HepG2 (cell line): ENCODE data around the gene ZNF440. TPM values are rescaled to one million over a fixed set of nuclear protein-coding genes. Genes with fewer than 3 reads are reported as not detected.

Source experiments
- ATF7-NPFF ChIP-seq: sonication (generic); formaldehyde crosslinking; IDR thresholded peaks from 2 replicates; pipeline ENCODE4 v1.8.1; 2023; ENCODE audit warnings: mild to moderate bottlenecking, low read depth, missing genetic modification reagents, moderate library complexity
- DBP ChIP-seq: sonication (generic); formaldehyde crosslinking; IDR thresholded peaks from 2 replicates; pipeline ENCODE4 v1.4.0; 2020; ENCODE audit warnings: missing genetic modification reagents; ENCODE audit errors: not compliant biosample characterization
- GABPB1 ChIP-seq: IDR thresholded peaks from 2 replicates; pipeline ENCODE4 v1.6.1; 2016; ENCODE audit warnings: mild to moderate bottlenecking, missing genetic modification reagents, moderate library complexity, missing compliant biosample characterization
- KAT7 ChIP-seq: IDR thresholded peaks from 2 replicates; pipeline ENCODE4 v1.6.1; 2018; ENCODE audit warnings: borderline replicate concordance, missing compliant biosample characterization
- MAZ ChIP-seq, 2 experiments: sonication (generic) in 1 of 2; formaldehyde crosslinking in 1 of 2; IDR thresholded peaks; 2 replicates each; pipeline versions ENCODE4 v1.5.0 to v1.6.1; 2012 to 2020; ENCODE audit warnings: low read depth in 2 of 2, mild to moderate bottlenecking in 2 of 2, borderline replicate concordance in 1 of 2, improper control_type of control experiment in 1 of 2, low read length in 1 of 2, missing genetic modification reagents in 1 of 2, moderate library complexity in 1 of 2
- PHF21A ChIP-seq: sonication (generic); formaldehyde crosslinking; IDR thresholded peaks from 2 replicates; pipeline ENCODE4 v1.5.0; 2020; ENCODE audit warnings: mild to moderate bottlenecking, missing genetic modification reagents
- PREB ChIP-seq: sonication (generic); formaldehyde crosslinking; IDR thresholded peaks from 2 replicates; pipeline ENCODE4 v1.4.0; 2020; ENCODE audit warnings: missing genetic modification reagents
- RBM39 ChIP-seq: fragments of 200-400 bp; formaldehyde crosslinking; IDR thresholded peaks from one replicate; pipeline ENCODE4 v1.6.1; 2018; ENCODE audit warnings: antibody characterized with exemption, mild to moderate bottlenecking, low read depth, low read length; ENCODE audit not compliant: poor library complexity, severe bottlenecking
- SNAPC5 ChIP-seq: sonication (generic); formaldehyde crosslinking; IDR thresholded peaks from 2 replicates; pipeline ENCODE4 v1.8.1; 2023; ENCODE audit warnings: mild to moderate bottlenecking, missing genetic modification reagents, borderline replicate concordance
- SRSF9 ChIP-seq: fragments of 200-400 bp; formaldehyde crosslinking; IDR thresholded peaks from 2 replicates; pipeline ENCODE4 v1.6.1; 2018; ENCODE audit warnings: borderline replicate concordance, mild to moderate bottlenecking, low read depth, low read length; ENCODE audit not compliant: insufficient read depth, poor library complexity, severe bottlenecking
- ZNF136 ChIP-seq: sonication (generic); formaldehyde crosslinking; IDR thresholded peaks from 2 replicates; pipeline ENCODE4 v1.8.1; 2022; ENCODE audit warnings: low read depth, mild to moderate bottlenecking, moderate library complexity, missing genetic modification reagents
- ZNF407 ChIP-seq: sonication (generic); formaldehyde crosslinking; IDR thresholded peaks from one replicate; pipeline ENCODE4 v1.5.1; 2020; ENCODE audit warnings: mild to moderate bottlenecking, missing genetic modification reagents; ENCODE audit errors: not compliant biosample characterization
- ZNF724P ChIP-seq: sonication (generic); formaldehyde crosslinking; IDR thresholded peaks from 2 replicates; pipeline ENCODE4 v1.8.0; 2022; ENCODE audit warnings: missing genetic modification reagents, borderline replicate concordance
- ZNF772 ChIP-seq: sonication (generic); formaldehyde crosslinking; IDR thresholded peaks from 2 replicates; pipeline ENCODE4 v1.5.0; 2020; ENCODE audit warnings: mild to moderate bottlenecking, missing genetic modification reagents
- polyA plus RNA-seq, 8 experiments: library from polyadenylated mRNA; depleted of rRNA in 3 of 8; stranded (reverse) in 7 of 8; unstranded in 1 of 8; fragments of >200 nt; fragmentation: Illumina TruSeq in 4 of 8; extraction: Trizol in 4 of 8; gene quantifications; 2 replicates each; pipeline versions ENCODE4 v1.2.1 to v1.2.3, GENCODE V29; 2011 to 2016; ENCODE audit warnings: low read depth in 4 of 8, missing spikeins in 1 of 8, mixed read lengths in 1 of 8; ENCODE audit not compliant: insufficient read depth in 1 of 8
- total RNA-seq, 5 experiments: library from RNA; depleted of rRNA; stranded (reverse); fragments of >200 nt; fragmentation: Illumina TruSeq; extraction: Trizol; gene quantifications; 2 replicates each; pipeline ENCODE4 v1.2.3, GENCODE V29; 2016; ENCODE audit warnings: low read depth in 1 of 5

Gene ZNF440
- total and polyA plus RNA-seq, 2 of the 13 experiments (the other 11 are each of a cell fraction or from before 2014, with no cell fraction given) = 2.7 to 12.4 TPM

GRCh38 chr19:11848594-11849469 lies 34.8 kb downstream of the ZNF440 start, which contains the start of gene ZNF439 (continued):
- TF ChIP-seq ZNF407 (CRISPR knock-in tag) (peak; percentile 98), ZNF772 (CRISPR knock-in tag) (0 out of 2 replicates have a peak, but pooled peaks have one; percentile 21), PHF21A (peak; percentile 56; the same call in 1 of the 2 replicates), DBP (CRISPR knock-in tag) (no peak), ZNF136 (peak; percentile 88; the same call in 1 of the 2 replicates), RBM39 (peak; percentile 19), ZNF724P (CRISPR knock-in tag) (peak; percentile 86), SNAPC5 (CRISPR knock-in tag) (no peak), MAZ (IDR thresholded peaks at IDR 0.05; ENCODE audit: borderline replicate concordance, low read depth, low read length) (no peak; the same call in 1 of the 2 replicates), MAZ (CRISPR knock-in tag; IDR thresholded peaks at IDR 0.05; ENCODE audit: low read depth) (0 out of 2 replicates have a peak, but pooled peaks have one; percentile 30), KAT7 (CRISPR knock-in tag) (no peak), PREB (CRISPR knock-in tag) (0 out of 2 replicates have a peak, but pooled peaks have one; percentile 63), ATF7-NPFF (CRISPR knock-in tag) (peak; percentile 79; the same call in 1 of the 2 replicates), SRSF9 (no peak), GABPB1 (peak; percentile 72)
